DMS153 treated with DMSO at 0.1 percent for 48 hours (cell line): ENCODE data around the gene H2AZ1.
"Not testable (repeated sequence)": the region's sequence is repeated elsewhere in the genome, so short reads cannot be mapped to it uniquely, and the experiment has no call there.

Experiments
- DNase-seq: peaks from one replicate; lab custom pipeline; 2025; ENCODE audit not compliant: unreplicated experiment; lab: John Stamatoyannopoulos, UW

H2AZ1 gene

GRCh38 chr4:99949999-99950912 lies at the start of gene H2AZ1:
TSS of gene H2AZ1 (minus strand) at chr4:99950275. CDS start at chr4:99950170, 105 bp downstream.
- peak; percentile 92 for DNase-seq

DNA sequence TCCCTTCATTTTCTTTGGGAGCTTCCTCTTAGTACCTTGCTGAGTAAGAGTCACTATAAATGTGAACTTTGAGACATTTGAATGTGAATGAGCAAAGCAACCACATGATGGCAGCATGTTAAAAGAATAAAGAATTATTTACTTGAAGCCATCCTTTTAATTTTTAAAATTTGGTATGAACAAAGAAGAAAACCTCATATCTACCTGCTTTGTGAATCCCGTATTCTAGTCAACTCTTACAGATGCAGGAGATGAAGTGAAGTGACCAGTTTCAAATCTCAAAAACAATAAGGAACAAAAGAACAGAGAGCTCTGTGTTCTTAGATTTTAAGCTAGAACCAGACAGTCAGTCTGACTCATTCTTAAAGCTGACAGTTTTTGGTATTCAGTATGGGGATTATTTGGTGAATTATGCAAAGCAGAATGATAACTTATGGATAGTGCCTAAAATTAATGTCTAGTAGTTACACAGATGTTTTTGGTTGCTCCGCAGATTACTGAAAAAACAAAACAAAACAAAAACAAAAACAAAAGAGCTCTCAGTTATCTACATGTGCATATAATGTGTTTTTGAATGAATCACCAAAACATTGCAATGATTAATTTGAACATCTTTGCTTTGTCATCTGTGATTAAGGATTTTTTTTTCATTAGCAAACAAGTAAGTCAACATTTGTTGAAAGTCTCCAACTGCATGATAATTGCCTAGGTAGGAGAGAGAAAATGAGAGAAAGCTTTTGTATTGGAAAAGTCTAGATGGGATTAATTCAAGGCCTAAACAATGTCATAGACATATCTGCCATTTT lies 48.2 kb upstream of the H2AZ1 start:
- DNase-seq: no peak

- no peak for DNase-seq
Measured at GRCh38 chr4:99991741-99992140, 41.7 kb upstream of the H2AZ1 start.

DNA sequence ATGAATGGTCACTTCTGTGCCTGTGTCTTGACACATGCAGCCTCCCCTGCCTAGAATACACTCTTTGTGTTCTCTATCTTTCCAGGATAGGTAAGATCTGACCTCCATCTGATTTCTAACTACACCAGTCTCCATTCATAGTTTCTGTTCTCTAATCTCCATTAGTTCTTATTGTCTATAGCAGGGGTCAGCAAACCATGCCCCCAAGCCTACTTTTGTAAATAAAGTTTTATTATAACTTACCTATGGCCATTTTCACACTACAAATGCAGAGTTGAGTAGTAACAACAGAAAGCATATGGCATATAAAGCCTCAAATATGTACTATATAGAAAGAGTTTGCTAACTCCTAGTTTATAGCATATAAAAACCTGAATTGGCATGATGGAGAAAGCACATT lies 37.6 kb upstream of the H2AZ1 start:
- DNase-seq: no peak

DNA sequence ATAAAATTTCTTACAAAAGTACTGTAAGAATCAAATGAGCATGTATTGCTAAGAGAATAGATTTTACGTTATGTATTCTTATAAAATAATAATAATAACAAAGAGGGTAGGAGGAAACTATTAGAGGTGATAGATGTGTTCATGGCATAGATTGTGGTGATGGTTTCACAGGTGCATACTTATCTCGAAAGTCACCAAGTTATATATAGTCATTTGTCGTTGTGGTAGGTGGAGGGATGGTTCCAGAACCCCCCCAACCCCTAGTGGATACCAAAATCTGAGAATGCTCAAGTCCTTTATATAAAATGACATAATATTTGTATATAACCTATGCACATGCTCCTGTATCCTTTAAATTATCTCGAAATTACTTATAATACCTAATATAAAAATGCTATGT lies 36.7 kb upstream of the H2AZ1 start:
- DNase-seq: no peak

DNA sequence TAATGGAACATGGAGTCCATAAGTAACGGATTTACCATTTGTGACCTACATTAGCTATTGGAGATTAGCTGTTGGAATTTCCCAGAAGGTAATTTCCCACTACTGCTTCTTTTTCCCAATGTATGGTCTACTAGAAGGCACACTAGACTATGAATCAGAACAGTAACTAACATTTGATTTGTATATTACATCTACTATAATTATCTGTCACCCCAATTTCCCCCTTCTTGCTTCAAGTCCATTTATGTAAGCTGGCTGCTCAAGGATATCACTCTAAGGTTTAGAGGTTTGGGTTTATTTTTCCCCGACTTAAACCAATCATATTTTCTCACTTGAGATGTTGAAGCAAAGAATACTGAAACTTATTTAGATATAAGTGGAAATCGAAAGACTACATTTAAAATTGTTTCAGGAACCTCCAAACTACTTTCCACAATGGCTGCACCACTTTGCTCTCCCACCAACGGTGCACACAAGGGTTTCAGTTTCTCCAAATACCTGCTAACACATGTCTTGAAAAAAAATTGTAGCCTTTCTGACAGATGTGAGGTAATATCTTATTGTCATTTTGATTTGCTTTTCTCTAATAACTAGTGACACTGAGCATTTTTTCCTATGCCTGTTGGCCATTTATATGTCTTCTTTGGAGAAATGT lies 33.3 kb upstream of the H2AZ1 start:
- no peak for DNase-seq

- DNase-seq: no peak
Measured at GRCh38 chr4:99979872-99980271, 29.8 kb upstream of the H2AZ1 start.

DNA sequence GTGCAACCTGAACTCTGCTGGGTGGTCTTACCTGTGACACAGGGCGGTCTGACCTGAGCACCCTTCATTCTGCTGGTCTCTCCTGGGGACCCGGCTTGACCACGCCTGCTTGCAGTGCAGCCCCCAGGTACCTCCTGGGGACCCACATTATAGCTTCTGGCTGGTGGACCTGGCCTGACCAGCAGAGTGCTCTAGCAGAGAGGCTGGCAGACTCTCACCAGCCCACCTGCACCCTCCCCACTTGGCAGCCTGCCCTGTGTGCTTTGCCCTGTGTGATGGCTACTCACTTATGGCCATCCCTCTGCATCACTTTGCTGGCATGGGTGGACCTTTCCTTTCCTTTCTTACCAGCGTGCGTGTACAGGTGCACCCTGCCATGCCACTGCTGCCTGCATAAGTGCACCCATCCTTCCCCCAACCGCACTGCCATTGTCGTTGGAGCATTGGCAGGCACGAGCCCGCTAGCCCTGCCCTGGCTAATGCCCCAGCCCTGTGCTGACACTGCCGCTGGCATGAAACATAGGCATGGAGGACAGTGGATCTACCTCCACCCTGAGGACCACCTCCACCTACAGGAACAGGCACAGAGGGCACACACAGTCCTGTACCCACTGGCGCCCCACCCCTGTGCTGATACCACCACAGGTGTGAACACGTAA lies 21.5 kb upstream of the H2AZ1 start:
- no peak for DNase-seq

DNA sequence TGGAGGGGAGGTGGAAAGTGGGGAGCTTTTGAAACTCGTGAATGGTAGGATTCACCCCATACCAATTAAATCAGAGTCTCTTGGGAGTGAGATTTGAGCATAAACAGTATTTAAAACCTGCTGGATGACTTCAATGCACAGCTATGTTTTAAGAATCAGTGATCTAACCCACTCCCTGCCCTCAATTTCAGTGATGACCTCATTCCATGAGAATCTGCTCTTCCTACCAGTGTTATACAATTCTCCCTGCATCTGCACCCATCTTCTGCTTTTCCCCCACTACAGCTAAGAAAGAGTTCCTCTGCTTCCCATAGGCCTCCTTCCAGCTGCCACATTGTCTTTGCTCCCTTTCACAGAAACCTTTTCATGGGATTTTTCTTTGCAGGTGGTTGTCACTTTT lies 18.3 kb upstream of the H2AZ1 start:
- DNase-seq: no peak

- no peak for DNase-seq
Measured at GRCh38 chr4:99966692-99967091, 16.6 kb upstream of the H2AZ1 start.

- no peak for DNase-seq
Measured at GRCh38 chr4:99965674-99966350, 15.7 kb upstream of the H2AZ1 start.

GRCh38 chr4:99965173-99965572 lies 15.1 kb upstream of the H2AZ1 start:
- DNase-seq: no peak

DNA sequence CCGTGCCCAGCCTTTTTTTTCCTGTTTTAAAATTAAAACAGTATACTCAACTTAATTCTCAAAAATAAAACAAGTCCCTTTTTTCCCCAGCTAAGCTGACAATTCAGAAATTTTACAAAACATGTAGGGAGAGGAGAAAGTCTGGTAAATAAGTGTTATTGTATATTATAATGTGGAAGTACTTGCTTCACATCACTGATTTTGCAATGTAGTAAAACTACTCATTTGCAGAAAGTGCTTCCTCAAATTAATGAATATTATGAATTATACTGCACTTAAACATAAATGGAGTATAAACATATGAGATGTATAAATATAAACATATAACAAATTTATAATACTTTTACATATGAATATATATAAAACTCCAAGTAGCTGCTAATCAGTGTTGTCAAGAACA lies 11.6 kb upstream of the H2AZ1 start:
- DNase-seq: no peak

DNA sequence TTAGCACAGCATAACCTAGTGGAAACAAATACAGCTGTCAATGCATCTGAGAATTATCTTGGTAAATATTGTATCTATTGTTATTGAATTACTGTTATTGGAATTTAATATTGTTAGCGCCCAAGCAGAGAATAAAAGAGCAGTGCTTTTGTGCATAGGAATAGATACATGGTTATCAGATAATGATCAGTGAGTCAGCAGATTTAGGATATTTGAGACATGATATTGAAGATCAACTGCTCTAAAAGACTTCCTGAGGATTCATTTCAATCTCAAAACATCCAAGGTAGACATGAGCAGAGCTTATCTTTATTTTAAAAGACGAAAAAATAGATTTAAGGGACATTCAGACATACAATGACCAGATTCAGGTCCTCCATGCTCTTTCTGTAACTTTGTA lies 10.6 kb upstream of the H2AZ1 start:
- DNase-seq: no peak

DNA sequence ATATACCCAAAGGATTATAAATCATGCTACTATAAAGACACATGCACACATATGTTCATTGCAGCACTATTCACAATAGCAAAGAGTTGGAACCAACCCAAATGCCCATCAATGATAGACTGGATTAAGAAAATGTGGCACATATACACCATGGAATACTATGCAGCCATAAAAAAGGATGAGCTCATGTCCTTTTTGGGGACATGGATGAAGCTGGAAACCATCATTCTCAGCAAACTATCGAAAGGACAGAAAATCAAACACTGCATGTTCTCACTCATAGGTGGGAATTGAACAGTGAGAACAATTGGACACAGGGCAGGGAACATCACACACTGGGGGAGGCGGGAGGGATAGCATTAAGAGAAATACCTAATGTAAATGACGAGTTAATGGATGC lies 8.1 kb upstream of the H2AZ1 start:
- not testable (repeated sequence) for DNase-seq

- DNase-seq: no peak
Measured at GRCh38 chr4:99950913-99951254, 809 bp upstream of the H2AZ1 start.

DNA sequence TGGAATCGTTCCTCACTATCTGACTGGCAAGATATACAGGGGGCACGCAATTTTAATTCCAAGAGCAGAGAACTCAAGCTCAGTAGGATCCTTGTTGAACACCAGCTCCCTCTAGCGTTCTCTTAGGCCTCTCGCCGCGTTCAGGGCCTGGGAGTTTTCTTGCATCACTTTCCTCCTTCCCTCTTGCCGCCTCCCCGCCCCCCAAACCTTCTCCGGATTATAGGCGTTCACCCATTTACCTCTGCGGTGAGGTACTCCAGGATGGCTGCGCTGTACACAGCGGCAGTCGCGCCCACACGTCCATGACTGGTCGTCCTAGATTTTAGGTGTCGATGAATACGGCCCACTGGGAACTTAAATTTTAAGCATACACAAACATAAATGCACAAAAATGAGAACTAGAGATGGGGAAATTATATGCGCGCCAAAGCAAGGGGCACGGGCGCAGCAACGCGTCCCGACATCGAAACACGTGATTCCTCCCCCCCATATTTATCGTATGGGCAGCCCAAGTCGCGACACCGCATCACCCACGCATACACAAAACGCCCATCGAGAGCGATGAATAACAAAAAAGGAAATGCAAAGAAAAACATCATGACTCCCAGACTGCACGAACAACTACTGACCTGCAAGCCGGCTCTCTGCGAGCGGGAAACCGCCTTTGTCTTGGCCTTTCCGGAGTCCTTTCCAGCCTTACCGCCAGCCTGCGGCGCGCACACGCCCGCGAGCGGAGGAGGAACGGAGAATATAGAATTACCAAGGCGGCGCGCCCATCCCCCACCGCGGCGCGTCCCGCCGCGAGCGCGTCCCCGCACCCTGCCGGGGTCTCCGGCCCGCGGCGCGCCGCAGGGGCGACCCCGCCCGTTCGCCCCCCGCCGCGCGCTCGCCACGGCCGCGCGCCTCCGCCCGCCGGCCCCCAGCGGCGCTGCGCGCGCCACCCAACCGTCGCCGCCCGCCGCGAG lies 759 bp downstream of the H2AZ1 start:
- DNase-seq: peak; percentile 85

- DNase-seq: no peak
Measured at GRCh38 chr4:99947608-99948007, 2.5 kb downstream of the H2AZ1 start.

- DNase-seq: no peak
Measured at GRCh38 chr4:99947190-99947578, 2.9 kb downstream of the H2AZ1 start.
